Activated CD4-positive, alpha-beta T cell treated with anti-CD3 and anti-CD28 coated beads, Interleukin-2, amount 50 U/mL, for 4 hours (primary cell): Measurements from ENCODE around the gene SLC16A5.
"Not testable (repeated sequence)": the region's sequence is repeated elsewhere in the genome, so short reads cannot be mapped to it uniquely, and the experiment has no call there.

ENCODE experiments used
- DNase-seq, 2 experiments: peaks; one replicate each; pipeline ENCODE4 v3.0.0-alpha.2; 2020

SLC16A5 gene

GRCh38 chr17:75087558-75088453 lies at the start of gene SLC16A5:
Gene SLC16A5 (plus strand): TSS chr17:75087954. CDS start chr17:75093637, 5,683 bp downstream.
- peak in 1 of 2 experiments; percentile 17 for DNase-seq

GRCh38 chr17:75039238-75039637 lies 48.5 kb upstream of the SLC16A5 start:
- no peak for DNase-seq

GRCh38 chr17:75041656-75042280 lies 46.0 kb upstream of the SLC16A5 start:
- DNase-seq, result no peak

GRCh38 chr17:75043789-75044188 lies 44.0 kb upstream of the SLC16A5 start:
- DNase-seq, result not testable (repeated sequence)

- DNase-seq, result no peak
These were observed 43.0 kb upstream of the SLC16A5 start for GRCh38 chr17:75044716-75045115.

- not testable (repeated sequence) for DNase-seq
These were observed 41.8 kb upstream of the SLC16A5 start for GRCh38 chr17:75045946-75046406.

GRCh38 chr17:75046407-75047289 lies 41.1 kb upstream of the SLC16A5 start, which contains the start of the genes ATP5PD and KCTD2:
Gene ATP5PD (minus strand): TSS chr17:75046969. CDS start chr17:75042650, 4,319 bp downstream.
Gene KCTD2 (plus strand): TSS chr17:75047225. CDS start chr17:75047251, 26 bp downstream.
- peak; percentile 90 to 92 for DNase-seq

- peak in 1 of 2 experiments; percentile 26 for DNase-seq
These were observed 40.2 kb upstream of the SLC16A5 start for GRCh38 chr17:75047398-75048098.

GRCh38 chr17:75048249-75048878 lies 39.4 kb upstream of the SLC16A5 start:
- DNase-seq, result no peak

- DNase-seq, result no peak
These were observed 38.7 kb upstream of the SLC16A5 start for GRCh38 chr17:75049057-75049456.

GRCh38 chr17:75049706-75050105 lies 38.0 kb upstream of the SLC16A5 start:
- no peak for DNase-seq

GRCh38 chr17:75051941-75052340 lies 35.8 kb upstream of the SLC16A5 start:
- DNase-seq, result no peak

- DNase-seq, result no peak
These were observed 28.1 kb upstream of the SLC16A5 start for GRCh38 chr17:75059369-75060345.

GRCh38 chr17:75060434-75061054 lies 27.2 kb upstream of the SLC16A5 start:
- DNase-seq, result no peak

GRCh38 chr17:75061055-75061438 lies 26.7 kb upstream of the SLC16A5 start:
- no peak for DNase-seq

- DNase-seq, result no peak
These were observed 26.1 kb upstream of the SLC16A5 start for GRCh38 chr17:75061618-75062017.

GRCh38 chr17:75063201-75063600 lies 24.6 kb upstream of the SLC16A5 start:
- no peak for DNase-seq

- DNase-seq, result no peak
These were observed 24.1 kb upstream of the SLC16A5 start for GRCh38 chr17:75063626-75064025.

GRCh38 chr17:75064040-75064439 lies 23.7 kb upstream of the SLC16A5 start:
- DNase-seq, result no peak

GRCh38 chr17:75064460-75064859 lies 23.3 kb upstream of the SLC16A5 start:
- no peak for DNase-seq
